HUES48 (cell line): Measurements from ENCODE around the gene OR5B3.
"Not testable (repeated sequence)": the region's sequence is repeated elsewhere in the genome, so short reads cannot be mapped to it uniquely, and the experiment has no call there.

Source experiments
- H3K27ac ChIP-seq: one replicate; pipeline ENCODE4 v1.7.0; 2013; ENCODE audit warnings: low read depth, low read length, inconsistent platforms
- H3K27me3 ChIP-seq: 2 replicates; pipeline ENCODE4 v1.6.1; 2013; ENCODE audit warnings: mild to moderate bottlenecking, low read length; ENCODE audit not compliant: control insufficient read depth, insufficient read depth
- H3K36me3 ChIP-seq: 2 replicates; pipeline ENCODE4 v1.6.1; 2013; ENCODE audit warnings: low read length; ENCODE audit not compliant: control insufficient read depth, insufficient read depth
- H3K4me1 ChIP-seq: 2 replicates; pipeline ENCODE4 v1.6.1; 2013; ENCODE audit warnings: mild to moderate bottlenecking, low read length; ENCODE audit not compliant: control insufficient read depth, insufficient read depth
- H3K4me3 ChIP-seq: 2 replicates; pipeline ENCODE4 v1.5.1; 2013; ENCODE audit warnings: mild to moderate bottlenecking, low read depth, low read length
- H3K9ac ChIP-seq: 2 replicates; pipeline ENCODE4 v1.6.1; 2013; ENCODE audit warnings: mild to moderate bottlenecking, low read depth, low read length, moderate library complexity
- H3K9me3 ChIP-seq: 2 replicates; pipeline ENCODE4 v1.6.1; 2013; ENCODE audit warnings: low read length; ENCODE audit not compliant: control insufficient read depth, insufficient read depth

OR5B3 gene

GRCh38 chr11:58406774-58407173 is at the start of gene OR5B3:
Gene OR5B3 (minus strand): TSS chr11:58406874. CDS start chr11:58403409, 3,465 bp downstream.
- Histone ChIP-seq H3K9me3 (peaks cover 13% of the 10 kb centered on the region), H3K27me3 (no peaks in the 10 kb centered on the region), H3K36me3 (no peaks in the 10 kb centered on the region), H3K27ac (no peak within 1 kb of the TSS), H3K4me1 (no peaks in the 10 kb centered on the region), H3K4me3 (no peak within 1 kb of the TSS), H3K9ac (no peak within 1 kb of the TSS)

- Histone ChIP-seq H3K27me3 (no peaks in the 10 kb centered on the region), H3K9ac (no peak overlapping the region), H3K27ac (no peak overlapping the region), H3K36me3 (no peaks in the 10 kb centered on the region), H3K4me3 (no peak overlapping the region), H3K9me3 (no peaks in the 10 kb centered on the region), H3K4me1 (no peaks in the 10 kb centered on the region)
Measured at GRCh38 chr11:58451585-58451984, 44.9 kb upstream of the OR5B3 start.

GRCh38 chr11:58446294-58446693 is 39.6 kb upstream of the OR5B3 start:
- no peaks in the 10 kb centered on the region for H3K27me3 ChIP-seq
- H3K36me3 ChIP-seq, result no peaks in the 10 kb centered on the region
- no peaks in the 10 kb centered on the region for H3K4me1 ChIP-seq
- no peak overlapping the region for H3K9ac ChIP-seq
- H3K27ac ChIP-seq, result no peak overlapping the region
- peaks cover 4% of the 10 kb centered on the region; the same call in 1 of the 2 replicates for H3K9me3 ChIP-seq
- H3K4me3 ChIP-seq, result no peak overlapping the region

- H3K4me1 ChIP-seq, result no peaks in the 10 kb centered on the region
- H3K4me3 ChIP-seq, result no peak overlapping the region
- peaks cover 4% of the 10 kb centered on the region; the same call in 1 of the 2 replicates for H3K9me3 ChIP-seq
- no peak overlapping the region for H3K27ac ChIP-seq
- no peaks in the 10 kb centered on the region for H3K27me3 ChIP-seq
- no peaks in the 10 kb centered on the region for H3K36me3 ChIP-seq
- no peak overlapping the region for H3K9ac ChIP-seq
Measured at GRCh38 chr11:58444300-58444699, 37.6 kb upstream of the OR5B3 start.

GRCh38 chr11:58442136-58442535 is 35.5 kb upstream of the OR5B3 start, which contains the start of gene OR5B12:
Gene OR5B12 (minus strand): TSS chr11:58442236. CDS start chr11:58440151, 2,085 bp downstream.
- no peaks in the 10 kb centered on the region for H3K27me3 ChIP-seq
- H3K4me3 ChIP-seq, result no peak within 1 kb of the TSS
- H3K9ac ChIP-seq, result no peak within 1 kb of the TSS
- H3K4me1 ChIP-seq, result no peaks in the 10 kb centered on the region
- H3K36me3 ChIP-seq, result no peaks in the 10 kb centered on the region
- peaks cover 6% of the 10 kb centered on the region; the same call in 1 of the 2 replicates for H3K9me3 ChIP-seq
- H3K27ac ChIP-seq, result no peak within 1 kb of the TSS

GRCh38 chr11:58438486-58438885 is 31.8 kb upstream of the OR5B3 start:
- peaks cover 10% of the 10 kb centered on the region; the same call in 1 of the 2 replicates for H3K9me3 ChIP-seq

GRCh38 chr11:58434217-58434616 is 27.5 kb upstream of the OR5B3 start:
- no peaks in the 10 kb centered on the region for H3K4me1 ChIP-seq
- no peaks in the 10 kb centered on the region for H3K36me3 ChIP-seq
- no peaks in the 10 kb centered on the region for H3K27me3 ChIP-seq
- no peak overlapping the region for H3K4me3 ChIP-seq
- no peak overlapping the region for H3K9ac ChIP-seq
- no peak overlapping the region for H3K27ac ChIP-seq
- peaks cover 10% of the 10 kb centered on the region; the same call in 1 of the 2 replicates for H3K9me3 ChIP-seq

More at GRCh38 chr11:58438486-58438885, 31.8 kb upstream of the OR5B3 start:
- Histone ChIP-seq H3K9ac (no peak overlapping the region), H3K27ac (no peak overlapping the region), H3K4me1 (no peaks in the 10 kb centered on the region), H3K36me3 (no peaks in the 10 kb centered on the region), H3K4me3 (no peak overlapping the region), H3K27me3 (no peaks in the 10 kb centered on the region)

GRCh38 chr11:58433638-58434203 is 27.0 kb upstream of the OR5B3 start:
- H3K9ac ChIP-seq, result no peak overlapping the region
- H3K9me3 ChIP-seq, result peaks cover 10% of the 10 kb centered on the region; the same call in 1 of the 2 replicates
- H3K4me1 ChIP-seq, result no peaks in the 10 kb centered on the region
- H3K36me3 ChIP-seq, result no peaks in the 10 kb centered on the region
- H3K4me3 ChIP-seq, result no peak overlapping the region
- no peaks in the 10 kb centered on the region for H3K27me3 ChIP-seq
- no peak overlapping the region for H3K27ac ChIP-seq

GRCh38 chr11:58429273-58429672 is 22.6 kb upstream of the OR5B3 start:
- H3K27me3 ChIP-seq, result no peaks in the 10 kb centered on the region
- no peaks in the 10 kb centered on the region for H3K9me3 ChIP-seq
- no peak overlapping the region for H3K9ac ChIP-seq
- no peaks in the 10 kb centered on the region for H3K36me3 ChIP-seq
- H3K27ac ChIP-seq, result no peak overlapping the region
- H3K4me1 ChIP-seq, result peaks cover 10% of the 10 kb centered on the region
- H3K4me3 ChIP-seq, result no peak overlapping the region

GRCh38 chr11:58428021-58428420 is 21.3 kb upstream of the OR5B3 start, which contains the start of gene OR5B2:
Gene OR5B2 (minus strand): TSS chr11:58428121. CDS start chr11:58423261, 4,860 bp downstream.
- H3K36me3 ChIP-seq, result no peaks in the 10 kb centered on the region
- no peaks in the 10 kb centered on the region for H3K27me3 ChIP-seq
- no peak within 1 kb of the TSS for H3K27ac ChIP-seq
- H3K9ac ChIP-seq, result no peak within 1 kb of the TSS
- peaks cover 19% of the 10 kb centered on the region for H3K4me1 ChIP-seq
- H3K4me3 ChIP-seq, result no peak within 1 kb of the TSS
- H3K9me3 ChIP-seq, result no peaks in the 10 kb centered on the region

- not testable (repeated sequence) for H3K9ac ChIP-seq, H3K36me3 ChIP-seq, H3K27me3 ChIP-seq, H3K9me3 ChIP-seq, H3K27ac ChIP-seq, H3K4me3 ChIP-seq, H3K4me1 ChIP-seq
Measured at GRCh38 chr11:58399622-58400021, 7.1 kb downstream of the OR5B3 start.
